MCF 10A (cell line): Measurements from ENCODE around the gene NDUFB11. TPM values are rescaled to one million over a fixed set of nuclear protein-coding genes. Genes with fewer than 3 reads are reported as not detected.
"Not testable (repeated sequence)": the region's sequence is repeated elsewhere in the genome, so short reads cannot be mapped to it uniquely, and the experiment has no call there.

ENCODE experiments used
- BruUV-seq: library from RNA; stranded (reverse); fragments of 400-500 nt; replicated peaks from 2 replicates; lab custom pipeline; 2021; lab: Mats Ljungman, UMichigan
- CTCF ChIA-PET: fragments of 300-600 bp; sonication (Branson Sonifier 250); formaldehyde crosslinking; extraction: SDS; loops from one replicate; lab custom pipeline; 2021; ENCODE audit warnings: antibody characterized with exemption, inconsistent platforms; lab: Yijun Ruan, JAX
- POLR2A ChIA-PET: fragments of 300-600, 350-650 bp; sonication (Branson Sonifier 250); formaldehyde crosslinking; extraction: SDS; loops from one replicate; lab custom pipeline; 2020; ENCODE audit warnings: antibody characterized with exemption, inconsistent platforms; lab: Yijun Ruan, JAX
- DNase-seq: peaks from one replicate; pipeline ENCODE4 v3.0.0-alpha.2; 2018; ENCODE audit not compliant: unreplicated experiment
- H3K27ac Mint-ChIP-seq: one replicate; pipeline ENCODE4 v1.8.0; 2022; ENCODE audit warnings: mild to moderate bottlenecking, low read depth, mixed read lengths; ENCODE audit not compliant: unreplicated experiment
- H3K27me3 Mint-ChIP-seq: one replicate; pipeline ENCODE4 v1.8.0; 2022; ENCODE audit warnings: mixed read lengths; ENCODE audit not compliant: insufficient read depth, unreplicated experiment
- H3K36me3 Mint-ChIP-seq: one replicate; pipeline ENCODE4 v1.8.0; 2022; ENCODE audit warnings: mild to moderate bottlenecking, moderate library complexity, mixed read lengths; ENCODE audit not compliant: insufficient read depth, unreplicated experiment
- H3K4me1 Mint-ChIP-seq: one replicate; pipeline ENCODE4 v1.8.0; 2022; ENCODE audit warnings: mixed read lengths; ENCODE audit not compliant: insufficient read depth, unreplicated experiment
- H3K4me3 Mint-ChIP-seq: one replicate; pipeline ENCODE4 v1.8.0; 2022; ENCODE audit warnings: mild to moderate bottlenecking, moderate library complexity, mixed read lengths; ENCODE audit not compliant: unreplicated experiment
- H3K9me3 Mint-ChIP-seq: one replicate; pipeline ENCODE4 v1.8.0; 2022; ENCODE audit warnings: mixed read lengths; ENCODE audit not compliant: unreplicated experiment
- intact Hi-C: fragments of 100-400 bp; cut with micrococcal nuclease; formaldehyde crosslinking; loops from 2 replicates; pipeline ENCODE4 v1.14.1; 2022
- total RNA-seq: library from RNA; stranded (reverse); gene quantifications from 2 replicates; pipeline ENCODE4 v1.2.3, GENCODE V29; 2022
- TF ChIP-seq, protein P1 (sequence below): fragments of 200-600 bp; IDR thresholded peaks from one replicate; pipeline ENCODE4 v1.8.0; 2022; ENCODE audit warnings: antibody characterized with exemption, mild to moderate bottlenecking; ENCODE audit not compliant: unreplicated experiment

Gene NDUFB11
- total RNA-seq, 1 experiment from 2014 or later, result 91.8 TPM

- Mint-ChIP-seq H3K4me3 (no peak overlapping the region), H3K27me3 (peaks cover 40% of the 10 kb centered on the region), H3K36me3 (no peaks in the 10 kb centered on the region), H3K27ac (no peak overlapping the region), H3K9me3 (no peaks in the 10 kb centered on the region), H3K4me1 (no peaks in the 10 kb centered on the region)
- intact Hi-C loops, result no loop called here
- BruUV-seq, result no TSS peak
- ChIA-PET CTCF (interaction anchor here (0.6 to 1.2 kb wide), 4 partner anchors 19 to 297 kb away, joined by 3 to 4 read pairs (median 3); no protein-coding TSS in a partner anchor), POLR2A (interaction anchor here (0.8 kb wide), 2 partner anchors 23 to 1951 kb away, joined by 3 read pairs; no protein-coding TSS in a partner anchor)
- DNase-seq, result no peak
- TF ChIP-seq, protein P1, sequence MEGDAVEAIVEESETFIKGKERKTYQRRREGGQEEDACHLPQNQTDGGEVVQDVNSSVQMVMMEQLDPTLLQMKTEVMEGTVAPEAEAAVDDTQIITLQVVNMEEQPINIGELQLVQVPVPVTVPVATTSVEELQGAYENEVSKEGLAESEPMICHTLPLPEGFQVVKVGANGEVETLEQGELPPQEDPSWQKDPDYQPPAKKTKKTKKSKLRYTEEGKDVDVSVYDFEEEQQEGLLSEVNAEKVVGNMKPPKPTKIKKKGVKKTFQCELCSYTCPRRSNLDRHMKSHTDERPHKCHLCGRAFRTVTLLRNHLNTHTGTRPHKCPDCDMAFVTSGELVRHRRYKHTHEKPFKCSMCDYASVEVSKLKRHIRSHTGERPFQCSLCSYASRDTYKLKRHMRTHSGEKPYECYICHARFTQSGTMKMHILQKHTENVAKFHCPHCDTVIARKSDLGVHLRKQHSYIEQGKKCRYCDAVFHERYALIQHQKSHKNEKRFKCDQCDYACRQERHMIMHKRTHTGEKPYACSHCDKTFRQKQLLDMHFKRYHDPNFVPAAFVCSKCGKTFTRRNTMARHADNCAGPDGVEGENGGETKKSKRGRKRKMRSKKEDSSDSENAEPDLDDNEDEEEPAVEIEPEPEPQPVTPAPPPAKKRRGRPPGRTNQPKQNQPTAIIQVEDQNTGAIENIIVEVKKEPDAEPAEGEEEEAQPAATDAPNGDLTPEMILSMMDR, result no peak
These were observed 32.1 kb downstream of the NDUFB11 start for GRCh38 chrX:47112316-47112954.

DNA sequence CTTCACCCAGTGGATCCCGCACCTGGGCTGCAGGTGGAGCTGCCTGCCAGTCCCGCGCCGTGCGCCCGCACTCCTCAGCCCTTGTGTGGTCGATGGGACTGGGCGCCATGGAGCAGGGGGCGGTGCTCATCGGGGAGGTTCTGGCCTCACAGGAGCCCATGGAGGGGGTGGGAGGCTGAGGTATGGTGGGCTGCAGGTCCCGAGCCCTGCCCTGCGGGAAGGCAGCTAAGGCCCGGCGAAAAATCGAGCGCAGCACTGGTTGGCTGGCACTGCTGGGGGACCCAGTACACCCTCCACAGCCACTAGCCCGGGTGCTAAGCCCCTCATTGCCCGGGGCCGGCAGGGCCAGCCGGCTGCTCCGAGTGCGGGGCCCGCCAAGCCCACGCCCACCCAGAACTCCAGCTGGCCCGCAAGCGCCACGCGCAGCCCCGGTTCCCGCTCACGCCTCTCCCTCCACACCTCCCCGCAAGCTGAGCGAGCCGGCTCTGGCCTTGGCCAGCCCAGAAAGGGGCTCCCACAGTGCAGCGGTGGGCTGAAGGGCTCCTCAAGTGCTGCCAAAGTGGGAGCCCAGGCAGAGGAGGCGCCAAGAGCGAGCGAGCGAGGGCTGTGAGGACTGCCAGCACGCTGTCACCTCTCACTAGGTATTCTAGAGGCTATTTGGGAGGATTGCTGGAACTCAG is 33.4 kb downstream of the NDUFB11 start:
- POLR2A ChIA-PET, result interaction anchor here (1.0 kb wide), 1 partner anchor 18 kb away, joined by 3 read pairs; no protein-coding TSS in a partner anchor
- H3K4me1 Mint-ChIP-seq, H3K36me3 Mint-ChIP-seq, DNase-seq, intact Hi-C loops, H3K27ac Mint-ChIP-seq, H3K4me3 Mint-ChIP-seq, H3K9me3 Mint-ChIP-seq, BruUV-seq: not testable (repeated sequence)
- H3K27me3 Mint-ChIP-seq, result peaks cover 30% of the 10 kb centered on the region
- CTCF ChIA-PET, result interaction anchor here (1.2 kb wide), 1 partner anchor 18 kb away, joined by 3 read pairs; no protein-coding TSS in a partner anchor

DNA sequence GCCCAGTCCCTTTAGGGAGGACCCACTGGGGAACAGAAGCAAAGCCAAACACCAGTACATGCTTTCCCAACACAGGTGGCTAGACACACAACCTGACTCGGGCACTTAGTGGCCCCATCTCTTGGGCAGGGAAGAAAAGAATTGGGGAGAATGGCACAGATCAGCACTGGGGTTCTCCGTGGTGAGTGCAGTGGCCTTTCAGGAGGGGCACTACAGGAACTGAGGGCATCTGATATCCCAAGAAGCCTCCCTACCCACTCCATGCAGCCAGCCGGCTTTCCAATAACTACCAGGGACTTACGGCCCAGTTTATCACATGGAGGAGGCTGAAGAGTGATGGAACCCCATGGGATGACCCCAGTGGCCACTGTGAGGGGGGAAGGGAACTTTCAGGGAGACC is 43.3 kb downstream of the NDUFB11 start:
- POLR2A ChIA-PET, result interaction anchor here (1.2 kb wide), 1 partner anchor 14 kb away, joined by 4 read pairs; no protein-coding TSS in a partner anchor
- TF ChIP-seq, protein P1, result no peak
- intact Hi-C loops, result no loop called here

DNA sequence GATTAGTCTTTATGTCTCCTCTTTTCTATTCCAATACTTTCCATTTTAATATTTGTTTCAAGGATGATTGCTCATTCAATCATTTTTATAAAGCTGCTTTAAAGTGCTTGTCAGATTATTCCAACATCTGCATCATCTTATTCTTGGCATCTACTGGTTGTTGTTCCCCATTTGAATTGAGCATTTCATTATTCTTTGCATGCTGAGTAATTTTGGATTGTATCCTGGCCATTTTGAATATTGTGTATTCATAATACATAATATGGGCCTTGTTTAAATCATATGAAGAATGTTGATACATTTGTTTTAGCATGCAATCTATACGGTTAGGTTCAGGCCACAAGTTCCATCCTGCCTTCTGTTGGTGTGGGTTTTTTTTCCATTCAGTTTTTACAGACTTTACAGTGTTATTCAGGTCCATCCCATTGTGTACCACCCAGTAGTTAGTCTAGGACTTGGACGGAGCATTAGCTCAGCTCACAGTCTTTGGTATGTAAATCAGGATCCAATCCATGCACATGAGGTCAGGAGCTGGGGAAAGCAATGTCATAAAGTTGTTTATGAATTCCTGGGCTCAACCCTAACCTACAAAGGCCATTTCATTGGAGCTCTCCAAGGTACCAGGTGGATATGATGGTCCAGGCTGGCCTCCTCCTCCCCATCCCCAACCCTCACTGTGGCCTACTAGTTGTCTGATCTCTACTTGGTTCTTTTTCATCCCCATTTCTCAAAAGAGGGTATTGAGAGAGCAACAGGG is 46.0 kb downstream of the NDUFB11 start:
- no peak for DNase-seq
- intact Hi-C loops, result no loop called here
- Mint-ChIP-seq H3K4me1 (no peaks in the 10 kb centered on the region), H3K27me3 (peaks cover 72% of the 10 kb centered on the region), H3K4me3 (no peak overlapping the region), H3K9me3 (no peaks in the 10 kb centered on the region), H3K36me3 (no peaks in the 10 kb centered on the region), H3K27ac (no peak overlapping the region)
- CTCF ChIA-PET, result interaction anchor here (0.5 kb wide), 1 partner anchor 509 kb away, joined by 3 read pairs; no protein-coding TSS in a partner anchor
- BruUV-seq, result no TSS peak
- TF ChIP-seq, protein P1, result no peak
- POLR2A ChIA-PET, result interaction anchor here (0.6 to 1.0 kb wide), 3 partner anchors 58 to 328 kb away, joined by 3 to 6 read pairs (median 3); no protein-coding TSS in a partner anchor

More for the DNA sequence above, 43.3 kb downstream of the NDUFB11 start:
- Mint-ChIP-seq H3K4me1 (no peaks in the 10 kb centered on the region), H3K36me3 (no peaks in the 10 kb centered on the region), H3K4me3 (no peak overlapping the region), H3K27me3 (peaks cover 57% of the 10 kb centered on the region), H3K27ac (no peak overlapping the region), H3K9me3 (no peaks in the 10 kb centered on the region)
- CTCF ChIA-PET, result no interaction called here
- no TSS peak for BruUV-seq
- no peak for DNase-seq
